K562 (cell line): ENCODE results near the gene C4A. TPM values are rescaled to one million over a fixed set of nuclear protein-coding genes. Genes with fewer than 3 reads are reported as not detected.
"Not testable (repeated sequence)": the region's sequence is repeated elsewhere in the genome, so short reads cannot be mapped to it uniquely, and the experiment has no call there.

Experiments used
- ATAC-seq: fragments of 200-7000 bp; cut with Tn5 transposase; 3 replicates; pipeline ENCODE4 v1.9.1; 2020; ENCODE audit warnings: moderate library complexity
- BruUV-seq: library from RNA; stranded (reverse); fragments of 400-500 nt; replicated peaks from 2 replicates; lab custom pipeline; 2021; lab: Mats Ljungman, UMichigan
- CTCF ChIA-PET: fragments of 300-600 bp; formaldehyde crosslinking; extraction: SDS; loops from one replicate; lab custom pipeline; 2021; ENCODE audit warnings: low intra/inter-chr PET ratio; lab: Yijun Ruan, JAX
- POLR2A ChIA-PET: fragments of 300-600, 350-650 bp; sonication (Branson Sonifier 250); formaldehyde crosslinking; extraction: SDS; loops from one replicate; lab custom pipeline; 2021; ENCODE audit warnings: antibody characterized with exemption, inconsistent platforms; lab: Yijun Ruan, JAX
- DNase-seq, 4 experiments: peaks; one replicate each; pipeline versions ENCODE4 v3.0.0 to v3.0.0-alpha.2; 2011 to 2018; ENCODE audit warnings: low spot score in 3 of 4, mixed read lengths in 3 of 4; ENCODE audit errors: extremely low read depth in 1 of 4
- FAIRE-seq: peaks from 2 replicates; lab custom pipeline; 2011; peaks lifted over from hg19 to GRCh38; lab: Jason Lieb, UNC
- H2AFZ ChIP-seq: 2 replicates; pipeline ENCODE4 v1.6.0; 2011; ENCODE audit warnings: low read depth, low read length, control low read depth, inconsistent platforms
- H3K27ac ChIP-seq: fragments of 200-600 bp; 3 replicates; pipeline ENCODE4 v1.8.0; 2011; ENCODE audit warnings: low read depth, mild to moderate bottlenecking, control low read depth, inconsistent platforms, low read length, moderate library complexity, mixed read lengths; ENCODE audit errors: extremely low read depth
- H3K27me3 ChIP-seq, 2 experiments: fragments of 300-600 bp in 1 of 2; 2 replicates in 1 of 2; 3 replicates in 1 of 2; pipeline versions ENCODE4 v1.6.0 to v1.8.0; 2011; ENCODE audit warnings: inconsistent platforms in 2 of 2, low read length in 2 of 2, mild to moderate bottlenecking in 1 of 2, mixed read lengths in 1 of 2, moderate library complexity in 1 of 2; ENCODE audit not compliant: control insufficient read depth in 2 of 2, insufficient read depth in 2 of 2
- H3K36me3 ChIP-seq: fragments of 300-600 bp; 3 replicates; pipeline ENCODE4 v1.8.0; 2011; ENCODE audit warnings: mild to moderate bottlenecking, low read length, inconsistent platforms; ENCODE audit not compliant: control insufficient read depth, insufficient read depth
- H3K4me1 ChIP-seq, 2 experiments: fragments of 200-600 bp in 1 of 2; replicated peaks in 1 of 2; 2 replicates in 1 of 2; 3 replicates in 1 of 2; pipeline versions ENCODE4 v1.5.1 to v1.8.0; 2011; ENCODE audit warnings: inconsistent platforms in 2 of 2, low read length in 2 of 2, mild to moderate bottlenecking in 1 of 2, mixed read lengths in 1 of 2, moderate library complexity in 1 of 2; ENCODE audit not compliant: control insufficient read depth in 2 of 2, insufficient read depth in 2 of 2
- H3K4me2 ChIP-seq: 2 replicates; pipeline ENCODE4 v1.6.1; 2011; ENCODE audit warnings: low read length, control low read depth, inconsistent platforms, mixed read lengths; ENCODE audit not compliant: insufficient read depth
- H3K4me3 ChIP-seq: fragments of 200-600 bp; sonication (generic), shearing (Covaris generic); 2 replicates; pipeline ENCODE4 v1.5.1; 2016; ENCODE audit warnings: control low read depth, inconsistent platforms
- H3K79me2 ChIP-seq: fragments of 200-600 bp; 3 replicates; pipeline ENCODE4 v1.8.0; 2011; ENCODE audit warnings: low read length, inconsistent platforms; ENCODE audit not compliant: control insufficient read depth, insufficient read depth
- H3K9ac ChIP-seq, 2 experiments: 2 replicates each; pipeline versions ENCODE4 v1.6.0 to v1.6.1; 2011; ENCODE audit warnings: low read depth in 2 of 2, low read length in 2 of 2, control low read depth in 1 of 2, inconsistent platforms in 1 of 2, mild to moderate bottlenecking in 1 of 2, mixed read lengths in 1 of 2; ENCODE audit not compliant: insufficient read depth in 1 of 2
- H3K9me1 ChIP-seq: one replicate; pipeline ENCODE4 v1.6.0; 2011; ENCODE audit warnings: inconsistent platforms, mild to moderate bottlenecking, low read length, moderate library complexity; ENCODE audit not compliant: control insufficient read depth, insufficient read depth
- H3K9me3 ChIP-seq: replicated peaks from 2 replicates; pipeline ENCODE4 v1.5.1; 2011; ENCODE audit warnings: low read depth, low read length, inconsistent platforms; ENCODE audit not compliant: control insufficient read depth, insufficient read depth
- H4K20me1 ChIP-seq: replicated peaks from 2 replicates; pipeline ENCODE4 v1.6.1; 2011; ENCODE audit warnings: low read length, inconsistent platforms, mixed read lengths; ENCODE audit not compliant: control insufficient read depth, insufficient read depth
- CREM ChIP-seq: IDR thresholded peaks from 2 replicates; pipeline ENCODE4 v1.6.1; 2014; ENCODE audit warnings: antibody characterized with exemption, low read depth
- E2F6 ChIP-seq, 2 experiments: IDR thresholded peaks; 2 replicates each; pipeline ENCODE4 v1.6.1; 2011; ENCODE audit warnings: borderline replicate concordance in 1 of 2, control low read depth in 1 of 2, low read depth in 1 of 2, low read length in 1 of 2, mild to moderate bottlenecking in 1 of 2, mixed read lengths in 1 of 2, moderate library complexity in 1 of 2; ENCODE audit not compliant: insufficient read depth in 1 of 2, insufficient read length in 1 of 2, poor library complexity in 1 of 2, severe bottlenecking in 1 of 2; ENCODE audit errors: extremely low read depth in 1 of 2
- NFE2 ChIP-seq: IDR thresholded peaks from 2 replicates; pipeline ENCODE4 v1.6.1; 2014; ENCODE audit warnings: antibody characterized with exemption, low read depth
- RBFOX2 ChIP-seq: fragments of 200-400 bp; formaldehyde crosslinking; IDR thresholded peaks from 2 replicates; pipeline ENCODE4 v1.6.1; 2017; ENCODE audit warnings: low read depth, mild to moderate bottlenecking, low read length, moderate library complexity
- ZNF592 ChIP-seq: fragments of 450-650 bp; IDR thresholded peaks from 2 replicates; pipeline ENCODE4 v1.6.1; 2017; ENCODE audit warnings: antibody characterized with exemption, mild to moderate bottlenecking
- WGBS: fragments of 100-300 bp; shearing (Covaris generic); methylation state at CpG from one replicate; pipeline ENCODE4 v1.1.6; 2016; ENCODE audit warnings: low coverage, mixed read lengths; ENCODE audit not compliant: insufficient coverage; ENCODE audit errors: missing lambda C conversion rate; 5-methylcytosine and 5-hydroxymethylcytosine counted together
- in situ Hi-C: fragments of 300-500 bp; cut with MboI; formaldehyde crosslinking; loops from 4 replicates; pipeline ENCODE4 v1.15.0; 2018; ENCODE audit warnings: inconsistent platforms, mixed read lengths
- intact Hi-C: fragments of 100-400 bp; cut with micrococcal nuclease; formaldehyde crosslinking; loops from 2 replicates; pipeline ENCODE4 v1.14.2; 2022
- polyA plus RNA-seq, 8 experiments: library from polyadenylated mRNA; depleted of rRNA in 4 of 8; stranded (reverse) in 5 of 8; unstranded in 3 of 8; fragments of >200 nt; fragmentation: Nextera tagmentation in 2 of 8; fragmentation: Illumina TruSeq in 1 of 8; extraction: Ambion mirVana in 2 of 8; extraction: Trizol in 1 of 8; gene quantifications; 2 replicates each; pipeline versions ENCODE4 v1.2.1 to v1.2.3, GENCODE V29; 2011 to 2014; ENCODE audit warnings: inconsistent platforms in 1 of 8, missing spikeins in 1 of 8
- total RNA-seq, 7 experiments: library from RNA; depleted of rRNA in 6 of 7; stranded (reverse); fragments of >200 nt in 6 of 7; fragmentation: Illumina TruSeq in 2 of 7; extraction: Trizol in 2 of 7; gene quantifications; 2 replicates each; pipeline versions ENCODE4 v1.2.1 to v1.2.3, GENCODE V29; 2011 to 2021; ENCODE audit warnings: low replicate concordance in 1 of 7

Gene C4A
- total and polyA plus RNA-seq, 9 of the 15 experiments (the other 6 are each of a cell fraction or from before 2014, with no cell fraction given), result 0.27 to 7.6 (median 5.0) TPM

GRCh38 chr6:32010856-32011530 lies 29.1 kb downstream of the C4A start:
- H3K9ac ChIP-seq, H3K79me2 ChIP-seq, ATAC-seq, H3K27me3 ChIP-seq, H3K4me2 ChIP-seq, FAIRE-seq, H3K4me3 ChIP-seq, in situ Hi-C loops, intact Hi-C loops, H3K9me3 ChIP-seq, H3K9me1 ChIP-seq, H3K4me1 ChIP-seq, H3K36me3 ChIP-seq, DNase-seq, H2AFZ ChIP-seq, BruUV-seq, POLR2A ChIA-PET, H3K27ac ChIP-seq, H4K20me1 ChIP-seq, CTCF ChIA-PET: not testable (repeated sequence)
- WGBS, result 61% methylated on average over 3 of the region's 27 CpGs

DNA sequence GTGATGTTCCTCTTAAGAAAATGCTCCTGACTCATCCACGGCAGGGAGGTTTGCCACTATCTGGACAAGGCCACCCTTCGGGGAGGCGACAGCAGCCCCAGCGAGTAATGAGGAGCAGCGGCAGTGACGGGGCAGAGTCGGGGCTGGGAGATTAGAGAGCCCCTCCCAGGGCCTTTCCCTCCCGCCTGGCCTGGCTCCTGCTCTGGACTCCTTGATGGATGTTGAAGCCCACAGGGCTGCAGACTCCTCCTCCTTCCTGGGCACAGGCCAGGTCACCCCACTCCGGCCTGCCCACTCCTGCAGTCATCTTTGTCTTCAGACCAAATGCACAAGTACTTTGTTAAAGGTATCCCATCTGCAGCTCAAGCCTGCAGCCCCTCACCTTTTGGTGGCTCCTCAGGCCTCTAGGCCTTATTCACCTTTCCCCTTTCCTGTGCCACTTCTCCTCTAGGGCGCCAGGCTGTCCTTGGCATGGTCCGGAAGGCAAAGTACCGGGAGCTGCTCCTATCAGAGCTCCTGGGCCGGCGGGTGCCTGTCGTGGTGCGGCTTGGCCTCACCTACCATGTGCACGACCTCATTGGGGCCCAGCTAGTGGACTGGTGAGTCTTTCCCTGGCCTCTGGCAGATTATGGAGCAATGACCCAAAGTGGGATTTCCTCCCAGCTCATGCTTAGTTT lies 31.2 kb downstream of the C4A start:
- POLR2A ChIA-PET, in situ Hi-C loops, H3K4me2 ChIP-seq, H3K4me3 ChIP-seq, H4K20me1 ChIP-seq, H3K9me1 ChIP-seq, H3K79me2 ChIP-seq, H3K36me3 ChIP-seq, H3K27me3 ChIP-seq, CTCF ChIA-PET, H3K9me3 ChIP-seq, H3K27ac ChIP-seq, intact Hi-C loops, H3K4me1 ChIP-seq, BruUV-seq, H2AFZ ChIP-seq: not testable (repeated sequence)
- FAIRE-seq (peak; percentile 99), ATAC-seq (peak; percentile 92), DNase-seq (peak in 1 of 4 experiments; percentile 82)
- H3K9ac ChIP-seq, result peak overlapping the region in 1 of 2 experiments; percentile 52; a peak in 1 of 4 replicates
- WGBS, result no CpG with 5 or more reads among the region's 17 CpGs
- 0 out of 2 replicates have a peak, but pooled peaks have one; percentile 23 for TF ChIP-seq RBFOX2
- peak in 1 of 2 experiments; percentile 73 for TF ChIP-seq E2F6 (IDR thresholded peaks at IDR 0.05; ENCODE audit: borderline replicate concordance in 1 of 2, extremely low read depth in 1 of 2, insufficient read depth in 1 of 2, insufficient read length in 1 of 2, low read depth in 1 of 2, low read length in 1 of 2, poor library complexity in 1 of 2, severe bottlenecking in 1 of 2)
- peak; percentile 78; the same call in 1 of the 2 replicates for TF ChIP-seq ZNF592
- peak; percentile 42 for TF ChIP-seq CREM
- peak; percentile 30; the same call in 1 of the 2 replicates for TF ChIP-seq NFE2
